ENCODE results near the gene NGFR.

NGFR gene

GRCh38 chr17:49469831-49470810, 25.0 kb upstream of the NGFR start:
- DNase-seq (ENCODE audit: low spot score): no peak

DNA sequence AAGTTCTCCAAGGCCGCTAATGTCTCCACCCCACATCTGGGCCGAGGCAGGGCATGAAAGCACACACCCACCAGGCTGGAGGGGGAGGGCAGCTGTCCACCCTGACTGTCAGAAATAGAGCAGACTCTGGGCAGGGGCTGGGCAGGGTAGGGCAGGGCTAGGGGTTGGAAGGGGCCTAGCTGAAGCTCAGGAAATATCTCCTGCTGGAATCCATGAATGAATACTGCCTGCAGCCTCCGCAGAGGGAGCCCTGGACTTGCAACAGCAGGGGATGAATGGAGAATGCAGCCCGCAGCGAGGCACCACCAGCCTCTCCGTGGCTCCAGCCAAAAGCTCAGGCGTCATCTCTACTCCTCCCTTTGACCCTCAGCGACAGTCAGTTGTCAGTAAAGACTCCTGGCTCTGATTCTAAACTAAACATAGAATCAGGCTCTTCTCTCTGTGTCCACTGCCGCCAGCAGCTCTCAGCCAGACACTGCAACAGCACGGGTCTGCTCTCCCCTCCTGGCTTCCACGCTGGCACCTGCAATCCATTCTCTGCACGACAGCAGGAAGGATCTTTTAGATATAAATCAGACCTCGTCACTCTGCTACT, 23.9 kb upstream of the NGFR start:
- no peak for DNase-seq (ENCODE audit: low spot score)

DNA sequence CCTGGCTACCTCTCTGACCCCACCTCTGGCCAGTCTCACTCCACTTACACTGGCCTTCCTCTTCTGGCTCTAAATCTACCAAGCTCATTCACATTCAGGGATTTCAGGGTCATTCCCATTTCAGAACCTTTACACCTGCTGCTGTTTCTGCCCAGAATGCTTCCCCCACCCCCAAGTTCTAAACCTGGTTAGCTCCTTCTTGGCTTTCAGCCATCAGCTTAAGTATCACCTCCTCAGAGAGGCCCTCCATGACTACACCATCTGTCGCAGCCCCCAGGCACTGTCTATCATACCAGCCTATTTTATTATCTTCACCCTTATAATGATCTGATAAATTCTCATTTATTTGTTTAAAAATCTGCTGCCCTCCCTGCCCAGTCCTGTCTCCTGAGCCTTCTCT, 23.3 kb upstream of the NGFR start:
- DNase-seq (ENCODE audit: low spot score): no peak

- DNase-seq (ENCODE audit: low spot score): no peak
Measured at GRCh38 chr17:49472527-49472926, 22.6 kb upstream of the NGFR start.

DNA sequence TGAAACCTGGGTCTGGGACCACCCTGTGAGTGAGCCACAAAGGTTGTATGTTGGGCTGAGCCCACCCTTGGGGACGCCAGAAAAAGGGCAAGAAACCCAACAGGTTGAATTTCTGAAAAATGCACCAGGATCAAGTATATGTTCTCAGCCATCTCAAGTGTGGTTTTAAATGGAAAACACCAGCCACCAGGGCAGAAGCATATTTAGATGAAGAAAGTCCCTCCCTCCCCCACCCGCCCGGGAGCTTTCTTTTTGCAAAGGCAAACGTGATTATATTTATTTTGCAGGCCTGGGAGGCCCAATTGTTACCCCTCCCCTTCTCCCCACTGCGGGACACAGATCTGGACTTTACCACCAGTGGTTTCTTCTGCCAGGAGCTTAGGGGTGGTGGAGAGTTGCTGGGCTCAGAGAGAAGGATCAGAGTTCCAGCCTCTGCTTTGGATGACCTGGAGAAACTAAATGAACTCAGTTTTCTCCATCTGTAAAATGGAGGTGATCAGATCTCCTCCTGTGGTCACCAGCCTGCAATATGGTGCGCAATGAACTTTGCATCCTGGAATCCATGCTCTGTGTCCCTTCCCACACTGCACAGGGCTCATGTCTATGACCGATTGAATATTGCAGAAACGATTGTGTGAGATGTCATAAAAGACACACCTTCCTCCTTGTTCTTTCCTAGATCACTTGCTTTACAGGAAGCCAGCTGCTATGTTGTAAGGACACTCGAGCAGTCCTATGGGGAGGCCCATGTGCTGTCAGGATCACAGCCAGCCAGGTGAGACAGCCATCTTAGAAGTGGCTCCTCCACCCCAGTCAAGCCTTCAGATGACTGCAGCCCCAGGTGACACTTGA, 21.0 kb upstream of the NGFR start:
- no peak for DNase-seq (ENCODE audit: low spot score)

DNA sequence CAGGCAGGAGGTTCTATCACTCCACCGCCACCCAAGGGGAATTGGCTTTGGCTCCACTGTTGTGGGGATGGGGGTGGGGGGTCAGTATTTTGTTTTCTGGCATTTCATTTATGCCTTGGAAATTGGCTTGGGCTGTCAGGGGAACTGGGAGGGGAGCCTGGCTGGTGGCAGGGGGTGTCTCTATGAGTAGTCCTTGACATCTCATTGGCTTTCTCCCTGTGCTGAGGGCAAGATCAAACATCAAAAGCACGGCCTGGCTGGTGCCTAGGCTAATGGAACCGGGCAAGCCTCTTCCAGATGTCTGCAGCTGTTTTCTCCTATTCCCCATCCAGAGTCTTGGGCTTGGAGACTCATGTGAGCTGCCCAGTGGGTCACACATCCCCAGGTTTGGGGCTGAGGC, 17.4 kb upstream of the NGFR start:
- no peak for DNase-seq (ENCODE audit: low spot score)

DNA sequence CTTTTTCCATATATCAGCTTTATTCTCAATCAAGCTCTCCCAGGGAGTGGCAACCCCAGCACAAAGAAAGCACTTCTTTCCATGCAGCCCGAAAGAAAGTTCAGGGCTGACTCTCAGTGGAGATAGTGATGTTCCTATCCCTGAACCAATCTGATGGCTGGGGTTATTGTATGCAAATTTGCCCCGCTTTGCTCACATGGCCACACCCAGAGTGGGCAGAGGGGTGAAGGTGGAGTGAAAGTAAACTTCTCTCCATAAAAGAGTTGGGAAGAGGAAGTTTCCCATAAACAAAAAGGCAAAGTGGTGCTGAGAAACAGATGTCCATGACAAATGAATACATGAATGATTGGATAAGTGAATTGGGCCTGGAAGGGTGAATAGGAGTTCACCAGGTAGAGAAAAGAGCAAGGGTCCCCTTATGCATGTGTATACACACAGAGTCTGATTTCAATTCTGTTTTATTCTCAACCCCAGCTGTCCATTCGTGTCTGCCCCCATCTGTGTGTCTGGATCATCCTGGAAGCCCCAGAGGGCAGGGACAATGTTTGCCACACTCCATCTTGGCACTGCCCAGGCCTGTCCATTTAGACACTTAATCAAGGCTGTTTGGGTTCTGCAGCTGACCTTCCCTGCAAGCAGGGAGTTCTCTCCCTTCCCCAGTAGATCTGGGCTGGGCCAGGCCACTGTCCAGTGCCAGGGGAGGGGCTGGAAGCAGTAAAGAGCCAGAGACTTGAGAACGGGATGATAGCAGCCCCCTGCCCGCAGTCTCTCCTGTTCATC, 14.1 kb upstream of the NGFR start:
- DNase-seq (ENCODE audit: low spot score): no peak

- no peak for DNase-seq (ENCODE audit: low spot score)
Measured at GRCh38 chr17:49482144-49482817, 12.8 kb upstream of the NGFR start.

GRCh38 chr17:49483599-49484509, 11.2 kb upstream of the NGFR start:
- DNase-seq (ENCODE audit: low spot score): no peak

DNA sequence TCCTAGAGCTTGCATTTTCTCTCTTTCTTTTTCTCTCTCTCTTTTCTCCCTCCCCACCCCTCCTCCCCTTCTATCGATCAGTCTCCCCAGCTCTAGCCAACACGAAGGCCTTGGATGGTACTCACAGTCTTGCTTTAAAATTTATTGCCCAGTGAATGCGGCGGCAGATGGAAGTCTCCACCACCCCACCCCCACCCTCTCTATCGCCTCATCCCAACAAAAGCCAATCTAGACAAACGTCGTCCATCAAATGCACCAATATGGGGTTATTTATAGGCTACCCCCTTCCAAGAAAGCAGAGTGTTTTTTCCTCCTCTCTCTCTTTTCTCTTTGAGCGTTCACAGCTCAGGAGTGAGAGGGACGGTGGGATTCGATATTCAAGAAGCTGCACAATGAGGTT, 10.5 kb upstream of the NGFR start:
- no peak for DNase-seq (ENCODE audit: low spot score)

DNA sequence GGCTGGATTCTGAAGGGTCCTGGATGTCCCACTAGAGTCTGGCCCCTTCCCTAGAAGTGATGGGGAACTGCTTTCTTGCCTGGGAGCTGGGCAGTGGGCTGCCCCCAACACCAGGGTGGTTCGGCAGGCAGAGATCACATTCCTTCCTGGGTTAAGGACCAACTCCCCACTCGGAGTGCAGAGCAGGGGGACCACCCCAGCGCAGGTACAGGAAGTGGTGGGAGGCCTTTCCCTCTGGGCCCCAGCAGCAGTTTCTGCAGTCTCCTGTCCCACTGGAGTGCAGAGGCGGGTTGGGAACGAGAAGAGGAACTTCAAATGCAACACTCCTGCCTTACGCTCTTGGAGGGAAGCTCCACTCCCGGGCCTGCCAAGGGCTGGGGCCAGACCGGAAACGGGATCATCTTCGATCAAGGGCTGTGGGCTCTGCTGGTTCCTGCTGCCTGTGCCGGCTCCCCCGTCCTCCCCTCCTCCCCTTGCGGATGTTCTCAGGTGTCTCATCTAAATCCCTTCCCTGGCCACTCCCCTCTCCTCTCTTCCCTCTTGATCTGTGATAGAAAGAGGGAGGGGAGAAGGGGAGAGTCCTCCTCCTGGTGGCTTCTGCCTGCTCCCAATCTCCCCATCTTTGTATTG, 9.0 kb upstream of the NGFR start:
- no peak for DNase-seq (ENCODE audit: low spot score)

DNA sequence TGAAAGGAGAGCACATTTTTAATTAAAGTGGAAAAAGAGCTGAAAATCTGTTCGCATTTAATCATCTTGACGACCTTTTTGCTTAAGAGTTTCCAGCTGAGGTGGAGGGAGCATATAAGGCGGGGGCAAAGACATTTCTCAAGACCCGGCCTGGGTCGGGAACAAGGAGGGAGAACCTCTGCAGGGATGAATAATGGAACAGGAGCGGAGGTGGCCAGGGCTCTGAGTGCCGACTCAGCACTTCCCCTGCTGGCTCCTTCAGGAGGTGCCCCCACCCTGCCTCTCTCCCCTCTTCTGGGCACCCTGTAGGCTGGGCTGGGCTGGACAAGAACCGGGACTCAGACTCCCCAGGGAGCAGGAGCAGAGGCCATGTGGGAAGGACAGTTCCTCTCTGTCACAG, 7.9 kb upstream of the NGFR start:
- DNase-seq (ENCODE audit: low spot score): no peak

GRCh38 chr17:49488612-49489011, 6.5 kb upstream of the NGFR start:
- no peak for DNase-seq (ENCODE audit: low spot score)

- no peak for DNase-seq (ENCODE audit: low spot score)
Measured at GRCh38 chr17:49489348-49489747, 5.7 kb upstream of the NGFR start.

DNA sequence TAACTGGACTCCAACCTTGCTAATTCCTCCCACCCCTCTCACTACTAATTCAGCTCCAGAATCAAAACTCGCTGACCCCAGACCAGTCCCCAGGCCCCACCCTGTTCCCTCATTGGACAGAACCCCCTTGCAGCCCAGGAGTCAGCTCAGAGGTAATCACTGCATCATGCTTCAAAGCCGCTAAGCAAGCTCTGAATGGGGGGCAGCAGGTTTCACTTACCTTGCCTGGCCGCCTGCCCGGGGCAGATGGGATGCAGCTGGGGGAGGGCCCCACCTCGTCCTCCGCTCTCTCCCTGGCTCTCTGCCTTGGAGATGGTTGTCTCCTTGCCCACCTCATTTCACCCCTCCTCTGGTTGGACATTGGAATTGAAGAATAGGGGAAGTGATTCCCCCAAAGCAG, 4.8 kb upstream of the NGFR start:
- no peak for DNase-seq (ENCODE audit: low spot score)

DNA sequence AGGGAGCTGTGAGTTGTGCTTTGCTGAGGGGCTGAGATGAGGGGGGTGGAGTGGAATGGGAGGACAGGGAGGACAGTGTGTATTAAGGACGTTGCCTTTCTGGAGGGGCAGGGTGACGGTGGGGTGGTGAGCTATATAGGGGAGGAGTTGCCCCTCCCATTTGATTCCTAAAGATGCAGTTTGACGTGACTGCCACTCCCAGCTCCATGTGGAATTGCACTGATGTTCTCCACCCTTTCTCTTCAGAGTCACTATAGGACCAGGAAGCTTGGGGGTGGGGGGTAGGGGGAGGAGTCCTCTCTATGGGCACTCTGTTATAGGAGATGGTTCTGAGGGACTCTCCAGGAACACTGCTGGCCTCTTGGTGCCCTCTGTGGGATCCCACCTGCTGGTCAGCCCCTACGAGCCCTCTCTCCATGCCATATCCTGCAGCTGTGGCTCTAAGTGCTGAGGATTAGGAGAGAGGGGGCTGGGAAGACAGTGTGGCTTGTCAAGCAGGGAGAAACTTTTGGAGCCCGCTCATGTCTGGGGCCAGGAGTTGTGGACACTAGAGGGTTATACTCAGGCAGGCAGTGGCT, 3.8 kb upstream of the NGFR start:
- DNase-seq (ENCODE audit: low spot score): no peak

DNA sequence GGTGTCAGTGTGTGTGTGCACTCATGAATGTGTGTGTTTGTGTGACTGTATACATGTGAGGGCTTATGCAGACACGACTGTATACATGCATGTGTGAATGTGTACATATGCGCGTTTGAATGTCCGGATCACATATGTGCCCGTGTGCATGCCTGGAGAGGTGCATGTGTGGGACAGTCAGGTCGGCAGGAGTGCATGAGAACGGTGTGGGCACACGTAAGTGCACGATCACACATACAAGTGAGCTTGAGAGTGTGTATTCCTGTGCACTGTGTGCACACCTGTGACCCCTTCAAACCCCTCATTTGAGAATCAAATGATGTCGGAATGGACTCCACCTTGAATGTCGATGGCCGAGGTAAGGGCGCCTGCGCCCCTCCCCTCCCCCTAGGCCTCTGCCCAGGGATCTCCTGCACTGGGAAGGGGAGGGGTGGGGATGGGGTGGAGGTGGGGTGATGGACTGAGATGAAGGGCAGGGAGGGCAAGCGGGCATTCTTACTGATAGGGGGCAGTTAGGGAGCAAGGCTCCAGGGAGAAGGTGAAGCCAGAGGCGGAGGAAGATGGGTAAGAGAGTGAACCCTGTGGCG, 601 bp upstream of the NGFR start:
- no peak for DNase-seq (ENCODE audit: low spot score)

DNA sequence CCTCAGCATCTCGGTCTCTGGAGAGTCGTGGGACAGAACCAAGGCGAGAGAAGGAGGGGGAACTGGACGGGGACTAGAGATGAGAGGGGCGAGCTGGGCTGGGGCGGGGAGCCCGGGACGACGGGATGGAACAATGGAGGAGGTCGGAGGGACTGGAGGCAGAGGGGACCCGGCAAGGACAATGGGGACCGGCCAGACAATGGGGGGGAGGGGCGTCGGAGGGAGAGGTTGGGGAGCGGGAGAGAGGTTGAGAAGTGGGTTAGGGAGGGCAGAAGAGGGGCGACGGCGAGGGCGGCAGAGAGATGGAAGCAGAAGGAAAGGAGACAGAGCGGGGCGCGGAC, 719 bp downstream of the NGFR start:
- no peak for DNase-seq (ENCODE audit: low spot score)

All from COLO829 (cell line).